Measurements from ENCODE around the gene RAB6B.

RAB6B gene

GRCh38 chr3:133855772-133856171 lies 39.9 kb downstream of the RAB6B start:
- no peak for DNase-seq

- DNase-seq: no peak
Observed at GRCh38 chr3:133855002-133855370, 40.7 kb downstream of the RAB6B start.

GRCh38 chr3:133854264-133855001 lies 41.2 kb downstream of the RAB6B start:
- DNase-seq: no peak

- DNase-seq: no peak
Observed at GRCh38 chr3:133853925-133854227, 41.8 kb downstream of the RAB6B start.

GRCh38 chr3:133853063-133853924 lies 42.4 kb downstream of the RAB6B start:
- DNase-seq: no peak

GRCh38 chr3:133851931-133852330 lies 43.8 kb downstream of the RAB6B start:
- no peak for DNase-seq

- peak in 1 of 2 experiments; percentile 28 for DNase-seq
Observed at GRCh38 chr3:133851266-133851906, 44.3 kb downstream of the RAB6B start.

GRCh38 chr3:133850034-133850433 lies 45.6 kb downstream of the RAB6B start:
- no peak for DNase-seq

- no peak for DNase-seq
Observed at GRCh38 chr3:133849346-133849745, 46.3 kb downstream of the RAB6B start.

- DNase-seq: no peak
Observed at GRCh38 chr3:133845127-133845526, 50.6 kb downstream of the RAB6B start.

- no peak for DNase-seq
Observed at GRCh38 chr3:133843634-133844033, 52.0 kb downstream of the RAB6B start.

GRCh38 chr3:133842158-133842557 lies 53.5 kb downstream of the RAB6B start:
- no peak for DNase-seq

- DNase-seq: no peak
Observed at GRCh38 chr3:133841196-133841595, 54.5 kb downstream of the RAB6B start.

GRCh38 chr3:133840767-133841166 lies 54.9 kb downstream of the RAB6B start:
- DNase-seq: no peak

GRCh38 chr3:133840055-133840737 lies 55.5 kb downstream of the RAB6B start:
- no peak for DNase-seq

- DNase-seq: no peak
Observed at GRCh38 chr3:133838916-133839800, 56.5 kb downstream of the RAB6B start.

GRCh38 chr3:133838296-133838789 lies 57.3 kb downstream of the RAB6B start:
- DNase-seq: no peak

- DNase-seq: peak in 1 of 2 experiments; percentile 11
Observed at GRCh38 chr3:133837487-133838295, 58.0 kb downstream of the RAB6B start.

GRCh38 chr3:133836497-133837158 lies 59.1 kb downstream of the RAB6B start:
- peak; percentile 6 to 9 for DNase-seq

GRCh38 chr3:133835961-133836360 lies 59.7 kb downstream of the RAB6B start:
- DNase-seq: peak; percentile 2 to 10

- peak; percentile 2 to 5 for DNase-seq
Observed at GRCh38 chr3:133835418-133835743, 60.3 kb downstream of the RAB6B start.

All from activated T-cell treated with anti-CD3 and anti-CD28 coated beads, Interleukin-2, amount 50 U/mL, for 48 hours (primary cell).